WTC11 (cell line): ENCODE measurements around the gene LILRB3.

Source experiments
- HMGA2 ChIP-seq: fragments of 250-450 bp; sonication (Bioruptor Pico); IDR thresholded peaks from 2 replicates; pipeline ENCODE4 v1.4.0; 2021; ENCODE audit warnings: mild to moderate bottlenecking, moderate library complexity
- MAX ChIP-seq: sonication (generic); formaldehyde crosslinking; IDR thresholded peaks from 2 replicates; pipeline ENCODE4 v1.8.0; 2022; ENCODE audit warnings: mild to moderate bottlenecking, missing genetic modification reagents
- NR2C2 ChIP-seq: sonication (generic); formaldehyde crosslinking; IDR thresholded peaks from 2 replicates; pipeline ENCODE4 v1.8.0; 2022; ENCODE audit warnings: mild to moderate bottlenecking, missing genetic modification reagents
- ZNF138 ChIP-seq: sonication (generic); formaldehyde crosslinking; conservative IDR thresholded peaks from 2 replicates; pipeline ENCODE4 v1.8.1; 2022; ENCODE audit warnings: mild to moderate bottlenecking, moderate library complexity, missing genetic modification reagents
- ZNF317 ChIP-seq: sonication (generic); formaldehyde crosslinking; IDR thresholded peaks from 2 replicates; pipeline ENCODE4 v1.8.1; 2023; ENCODE audit warnings: low read depth, mild to moderate bottlenecking, moderate library complexity, missing genetic modification reagents, borderline replicate concordance
- TF ChIP-seq, protein P1 (sequence below): fragments of 200-600 bp; IDR thresholded peaks from 2 replicates; pipeline ENCODE4 v1.8.0; 2022; ENCODE audit warnings: antibody characterized with exemption
- TF ChIP-seq, protein P2 (sequence below): sonication (generic); formaldehyde crosslinking; IDR thresholded peaks from 2 replicates; pipeline ENCODE4 v1.8.0; 2023; ENCODE audit warnings: mild to moderate bottlenecking, missing genetic modification reagents
- TF ChIP-seq, protein P3 (sequence below): sonication (generic); formaldehyde crosslinking; IDR thresholded peaks from 2 replicates; pipeline ENCODE4 v1.8.1; 2023; ENCODE audit warnings: mild to moderate bottlenecking, missing genetic modification reagents, moderate library complexity
- TF ChIP-seq, protein P4 (sequence below): sonication (generic); formaldehyde crosslinking; IDR thresholded peaks from 2 replicates; pipeline ENCODE4 v1.8.1; 2023; ENCODE audit warnings: mild to moderate bottlenecking, missing genetic modification reagents, moderate library complexity
- TF ChIP-seq, protein P5 (sequence below): sonication (generic); formaldehyde crosslinking; conservative IDR thresholded peaks from 2 replicates; pipeline ENCODE4 v1.8.1; 2022; ENCODE audit warnings: mild to moderate bottlenecking, missing genetic modification reagents

DNA sequence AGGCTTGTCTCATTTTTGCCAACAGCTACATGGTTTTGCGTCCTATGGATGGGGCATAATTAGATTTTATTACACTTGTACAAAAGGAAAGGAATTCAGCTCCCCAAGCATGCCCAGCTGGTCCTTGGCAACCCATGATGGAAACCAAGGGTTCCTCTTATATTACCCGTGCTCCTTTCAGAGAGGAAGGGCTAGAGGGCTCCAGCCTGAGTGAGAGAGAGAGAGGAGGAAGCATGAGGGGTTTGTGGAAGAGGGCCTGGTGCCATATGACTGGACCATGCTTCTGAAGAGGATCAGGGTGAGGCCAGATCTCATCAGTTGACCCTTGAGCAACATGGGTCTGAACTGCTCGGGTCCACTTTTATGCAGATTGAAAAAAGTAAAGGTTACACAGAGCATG is 25.7 kb downstream of the LILRB3 start:
- TF ChIP-seq, protein P1, sequence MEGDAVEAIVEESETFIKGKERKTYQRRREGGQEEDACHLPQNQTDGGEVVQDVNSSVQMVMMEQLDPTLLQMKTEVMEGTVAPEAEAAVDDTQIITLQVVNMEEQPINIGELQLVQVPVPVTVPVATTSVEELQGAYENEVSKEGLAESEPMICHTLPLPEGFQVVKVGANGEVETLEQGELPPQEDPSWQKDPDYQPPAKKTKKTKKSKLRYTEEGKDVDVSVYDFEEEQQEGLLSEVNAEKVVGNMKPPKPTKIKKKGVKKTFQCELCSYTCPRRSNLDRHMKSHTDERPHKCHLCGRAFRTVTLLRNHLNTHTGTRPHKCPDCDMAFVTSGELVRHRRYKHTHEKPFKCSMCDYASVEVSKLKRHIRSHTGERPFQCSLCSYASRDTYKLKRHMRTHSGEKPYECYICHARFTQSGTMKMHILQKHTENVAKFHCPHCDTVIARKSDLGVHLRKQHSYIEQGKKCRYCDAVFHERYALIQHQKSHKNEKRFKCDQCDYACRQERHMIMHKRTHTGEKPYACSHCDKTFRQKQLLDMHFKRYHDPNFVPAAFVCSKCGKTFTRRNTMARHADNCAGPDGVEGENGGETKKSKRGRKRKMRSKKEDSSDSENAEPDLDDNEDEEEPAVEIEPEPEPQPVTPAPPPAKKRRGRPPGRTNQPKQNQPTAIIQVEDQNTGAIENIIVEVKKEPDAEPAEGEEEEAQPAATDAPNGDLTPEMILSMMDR, result no peak
- TF ChIP-seq ZNF317 (CRISPR knock-in tag) (no peak), HMGA2 (CRISPR knock-in tag) (no peak), NR2C2 (CRISPR knock-in tag) (no peak), ZNF138 (no peak), MAX (CRISPR knock-in tag) (no peak)
- TF ChIP-seq, protein P2, sequence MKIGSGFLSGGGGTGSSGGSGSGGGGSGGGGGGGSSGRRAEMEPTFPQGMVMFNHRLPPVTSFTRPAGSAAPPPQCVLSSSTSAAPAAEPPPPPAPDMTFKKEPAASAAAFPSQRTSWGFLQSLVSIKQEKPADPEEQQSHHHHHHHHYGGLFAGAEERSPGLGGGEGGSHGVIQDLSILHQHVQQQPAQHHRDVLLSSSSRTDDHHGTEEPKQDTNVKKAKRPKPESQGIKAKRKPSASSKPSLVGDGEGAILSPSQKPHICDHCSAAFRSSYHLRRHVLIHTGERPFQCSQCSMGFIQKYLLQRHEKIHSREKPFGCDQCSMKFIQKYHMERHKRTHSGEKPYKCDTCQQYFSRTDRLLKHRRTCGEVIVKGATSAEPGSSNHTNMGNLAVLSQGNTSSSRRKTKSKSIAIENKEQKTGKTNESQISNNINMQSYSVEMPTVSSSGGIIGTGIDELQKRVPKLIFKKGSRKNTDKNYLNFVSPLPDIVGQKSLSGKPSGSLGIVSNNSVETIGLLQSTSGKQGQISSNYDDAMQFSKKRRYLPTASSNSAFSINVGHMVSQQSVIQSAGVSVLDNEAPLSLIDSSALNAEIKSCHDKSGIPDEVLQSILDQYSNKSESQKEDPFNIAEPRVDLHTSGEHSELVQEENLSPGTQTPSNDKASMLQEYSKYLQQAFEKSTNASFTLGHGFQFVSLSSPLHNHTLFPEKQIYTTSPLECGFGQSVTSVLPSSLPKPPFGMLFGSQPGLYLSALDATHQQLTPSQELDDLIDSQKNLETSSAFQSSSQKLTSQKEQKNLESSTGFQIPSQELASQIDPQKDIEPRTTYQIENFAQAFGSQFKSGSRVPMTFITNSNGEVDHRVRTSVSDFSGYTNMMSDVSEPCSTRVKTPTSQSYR (CRISPR knock-in tag), result no peak
- TF ChIP-seq, protein P3, sequence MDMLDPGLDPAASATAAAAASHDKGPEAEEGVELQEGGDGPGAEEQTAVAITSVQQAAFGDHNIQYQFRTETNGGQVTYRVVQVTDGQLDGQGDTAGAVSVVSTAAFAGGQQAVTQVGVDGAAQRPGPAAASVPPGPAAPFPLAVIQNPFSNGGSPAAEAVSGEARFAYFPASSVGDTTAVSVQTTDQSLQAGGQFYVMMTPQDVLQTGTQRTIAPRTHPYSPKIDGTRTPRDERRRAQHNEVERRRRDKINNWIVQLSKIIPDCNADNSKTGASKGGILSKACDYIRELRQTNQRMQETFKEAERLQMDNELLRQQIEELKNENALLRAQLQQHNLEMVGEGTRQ, result no peak
- TF ChIP-seq, protein P4, sequence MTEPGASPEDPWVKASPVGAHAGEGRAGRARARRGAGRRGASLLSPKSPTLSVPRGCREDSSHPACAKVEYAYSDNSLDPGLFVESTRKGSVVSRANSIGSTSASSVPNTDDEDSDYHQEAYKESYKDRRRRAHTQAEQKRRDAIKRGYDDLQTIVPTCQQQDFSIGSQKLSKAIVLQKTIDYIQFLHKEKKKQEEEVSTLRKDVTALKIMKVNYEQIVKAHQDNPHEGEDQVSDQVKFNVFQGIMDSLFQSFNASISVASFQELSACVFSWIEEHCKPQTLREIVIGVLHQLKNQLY, result no peak
- TF ChIP-seq, protein P5, sequence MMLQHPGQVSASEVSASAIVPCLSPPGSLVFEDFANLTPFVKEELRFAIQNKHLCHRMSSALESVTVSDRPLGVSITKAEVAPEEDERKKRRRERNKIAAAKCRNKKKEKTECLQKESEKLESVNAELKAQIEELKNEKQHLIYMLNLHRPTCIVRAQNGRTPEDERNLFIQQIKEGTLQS (CRISPR knock-in tag), result no peak
